ENCODE measurements around the gene NME3. TPM values are rescaled to one million over a fixed set of nuclear protein-coding genes. Genes with fewer than 3 reads are reported as not detected.

NME3 gene
- polyA plus RNA-seq, 3 donors = 57.7 to 80.2 (median 74.7) TPM

DNA sequence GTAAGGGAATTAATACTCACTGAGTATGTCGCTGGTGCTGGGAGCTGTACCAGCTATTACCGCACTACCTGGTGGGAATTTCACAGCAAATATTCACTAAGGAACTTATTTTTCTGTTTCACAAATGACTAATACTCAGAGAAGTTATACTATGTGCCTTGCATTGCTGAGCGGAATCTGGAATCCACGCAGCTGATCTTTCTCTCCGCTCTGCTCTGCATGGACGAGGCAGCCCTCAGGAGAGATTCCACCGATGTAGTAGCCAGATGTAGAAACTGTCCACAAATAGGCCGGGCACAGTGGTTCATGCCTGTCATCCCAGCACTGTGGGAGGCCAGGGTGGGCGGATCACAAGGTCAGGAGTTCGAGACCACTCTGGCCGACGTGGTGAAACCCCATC is 17.1 kb downstream of the NME3 start:
- H3K9ac ChIP-seq (ENCODE audit: insufficient read depth, low read length, poor library complexity, severe bottlenecking) = no peak overlapping the region
- H3K27ac ChIP-seq (ENCODE audit: low read depth in 1 of 2, low read length in 2 of 2) = no peak overlapping the region
- WGBS (ENCODE audit: insufficient coverage) = 98% methylated on average over 6 of the region's 12 CpGs
- peaks cover 20% of the 10 kb centered on the region for H4K20me1 ChIP-seq (ENCODE audit: insufficient read depth, low read length)
- H3K4me1 ChIP-seq (ENCODE audit: control insufficient read depth in 1 of 2, insufficient read depth in 2 of 2, low read length in 2 of 2) = no peaks in the 10 kb centered on the region
- H2AFZ ChIP-seq (ENCODE audit: insufficient read depth, low read depth, low read length, poor library complexity, severe bottlenecking) = no peak overlapping the region
- no peak overlapping the region for H3K4me2 ChIP-seq (replicated peaks; ENCODE audit: extremely low read depth, low read length, poor library complexity, severe bottlenecking)
- TF ChIP-seq, protein P1, sequence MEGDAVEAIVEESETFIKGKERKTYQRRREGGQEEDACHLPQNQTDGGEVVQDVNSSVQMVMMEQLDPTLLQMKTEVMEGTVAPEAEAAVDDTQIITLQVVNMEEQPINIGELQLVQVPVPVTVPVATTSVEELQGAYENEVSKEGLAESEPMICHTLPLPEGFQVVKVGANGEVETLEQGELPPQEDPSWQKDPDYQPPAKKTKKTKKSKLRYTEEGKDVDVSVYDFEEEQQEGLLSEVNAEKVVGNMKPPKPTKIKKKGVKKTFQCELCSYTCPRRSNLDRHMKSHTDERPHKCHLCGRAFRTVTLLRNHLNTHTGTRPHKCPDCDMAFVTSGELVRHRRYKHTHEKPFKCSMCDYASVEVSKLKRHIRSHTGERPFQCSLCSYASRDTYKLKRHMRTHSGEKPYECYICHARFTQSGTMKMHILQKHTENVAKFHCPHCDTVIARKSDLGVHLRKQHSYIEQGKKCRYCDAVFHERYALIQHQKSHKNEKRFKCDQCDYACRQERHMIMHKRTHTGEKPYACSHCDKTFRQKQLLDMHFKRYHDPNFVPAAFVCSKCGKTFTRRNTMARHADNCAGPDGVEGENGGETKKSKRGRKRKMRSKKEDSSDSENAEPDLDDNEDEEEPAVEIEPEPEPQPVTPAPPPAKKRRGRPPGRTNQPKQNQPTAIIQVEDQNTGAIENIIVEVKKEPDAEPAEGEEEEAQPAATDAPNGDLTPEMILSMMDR (IDR thresholded peaks at IDR 0.05) = no peak
- H3K27me3 ChIP-seq (ENCODE audit: control insufficient read depth in 2 of 2, insufficient read depth in 2 of 2, low read length in 2 of 2) = no peaks in the 10 kb centered on the region
- peaks cover 54 to 88% of the 10 kb centered on the region in 2 donors for H3K36me3 Mint-ChIP-seq
- no peaks in the 10 kb centered on the region for H3K4me1 Mint-ChIP-seq
- H3K9me3 Mint-ChIP-seq = no peaks in the 10 kb centered on the region
- no peaks in the 10 kb centered on the region for H3K9me3 ChIP-seq (replicated peaks in 1 of 2; ENCODE audit: control insufficient read depth in 1 of 2, insufficient read depth in 1 of 2, low read length in 2 of 2)
- intact Hi-C loops (cut with micrococcal nuclease) = no loop called here
- no peak overlapping the region for H3K4me3 ChIP-seq (replicated peaks in 1 of 3; ENCODE audit: low read depth in 2 of 3, low read length in 3 of 3)
- no peak for DNase-seq
- no peak overlapping the region for H3K4me3 Mint-ChIP-seq
- H3K27ac Mint-ChIP-seq = no peak overlapping the region
- H3K79me2 ChIP-seq (ENCODE audit: insufficient read depth, low read length) = no peaks in the 10 kb centered on the region
- H3K27me3 Mint-ChIP-seq (ENCODE audit: low read depth in 3 of 3) = peaks cover 0 to 1% (median 1%) of the 10 kb centered on the region in 3 donors
- H3K36me3 ChIP-seq (replicated peaks in 1 of 2; ENCODE audit: control insufficient read depth in 1 of 2, insufficient read depth in 2 of 2, low read length in 2 of 2) = peaks cover 55 to 78% of the 10 kb centered on the region in 2 donors

DNA sequence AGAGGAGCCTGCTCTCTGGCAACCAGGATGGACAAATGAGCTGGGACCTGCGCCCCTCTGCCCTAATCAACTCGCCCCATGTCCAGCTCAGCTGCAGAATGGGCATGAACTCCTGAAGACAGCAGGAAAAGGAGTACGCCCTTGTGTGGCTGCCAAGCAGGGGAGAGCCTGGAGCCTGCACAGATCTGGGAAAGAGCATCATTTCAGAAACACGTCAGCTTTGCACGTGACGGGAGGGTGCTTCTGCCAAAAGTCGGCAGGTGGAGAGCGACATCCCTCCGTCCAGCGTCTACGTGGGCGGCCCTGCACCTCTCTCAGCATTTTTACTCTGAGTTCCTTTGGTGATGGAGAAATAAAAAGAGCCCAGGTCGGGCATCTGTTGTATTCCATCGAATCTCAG is 18.5 kb downstream of the NME3 start:
- Histone ChIP-seq H3K9me3 (replicated peaks in 1 of 2; ENCODE audit: control insufficient read depth in 1 of 2, insufficient read depth in 1 of 2, low read length in 2 of 2) (no peaks in the 10 kb centered on the region), H2AFZ (ENCODE audit: insufficient read depth, low read depth, low read length, poor library complexity, severe bottlenecking) (no peak overlapping the region), H3K79me2 (ENCODE audit: insufficient read depth, low read length) (no peaks in the 10 kb centered on the region), H3K4me1 (ENCODE audit: control insufficient read depth in 1 of 2, insufficient read depth in 2 of 2, low read length in 2 of 2) (no peaks in the 10 kb centered on the region), H3K27ac (ENCODE audit: low read depth in 1 of 2, low read length in 2 of 2) (no peak overlapping the region), H3K9ac (ENCODE audit: insufficient read depth, low read length, poor library complexity, severe bottlenecking) (no peak overlapping the region), H3K36me3 (replicated peaks in 1 of 2; ENCODE audit: control insufficient read depth in 1 of 2, insufficient read depth in 2 of 2, low read length in 2 of 2) (peaks cover 57 to 79% of the 10 kb centered on the region in 2 donors), H3K4me3 (replicated peaks in 1 of 3; ENCODE audit: low read depth in 2 of 3, low read length in 3 of 3) (no peak overlapping the region), H4K20me1 (ENCODE audit: insufficient read depth, low read length) (peaks cover 20% of the 10 kb centered on the region), H3K27me3 (ENCODE audit: control insufficient read depth in 2 of 2, insufficient read depth in 2 of 2, low read length in 2 of 2) (no peaks in the 10 kb centered on the region), H3K4me2 (replicated peaks; ENCODE audit: extremely low read depth, low read length, poor library complexity, severe bottlenecking) (no peak overlapping the region)
- no peaks in the 10 kb centered on the region for H3K4me1 Mint-ChIP-seq
- no peak overlapping the region for H3K27ac Mint-ChIP-seq
- H3K9me3 Mint-ChIP-seq = no peaks in the 10 kb centered on the region
- peaks cover 60 to 91% of the 10 kb centered on the region in 2 donors for H3K36me3 Mint-ChIP-seq
- no peak for DNase-seq
- 100% methylated on average over 7 of the region's 14 CpGs for WGBS (ENCODE audit: insufficient coverage)
- TF ChIP-seq, protein P1 (IDR thresholded peaks at IDR 0.05) = no peak
- H3K27me3 Mint-ChIP-seq (ENCODE audit: low read depth in 3 of 3) = peaks cover 0 to 1% (median 0%) of the 10 kb centered on the region in 3 donors
- H3K4me3 Mint-ChIP-seq = no peak overlapping the region
- intact Hi-C loops (cut with micrococcal nuclease) = no loop called here

Measured in CD14-positive monocyte (primary cell).